CD4-positive, alpha-beta T cell (primary cell): Measurements from ENCODE around the gene ACTN4. TPM values are rescaled to one million over a fixed set of nuclear protein-coding genes. Genes with fewer than 3 reads are reported as not detected.

Experiments used
- ATAC-seq: fragments of 200-7000 bp; cut with Tn5 transposase; one replicate; pipeline ENCODE4 v1.10.0; 2022; ENCODE audit warnings: mild to moderate bottlenecking; ENCODE audit not compliant: poor library complexity
- CTCF ChIA-PET: fragments of 350-600 bp; sonication (Branson Sonifier 250); formaldehyde crosslinking; loops from one replicate; lab custom pipeline; 2021; ENCODE audit warnings: antibody characterized with exemption, inconsistent platforms; lab: Charles Lee
- POLR2A ChIA-PET: fragments of 350-600 bp; sonication (Branson Sonifier 250); formaldehyde crosslinking; loops from one replicate; lab custom pipeline; 2021; ENCODE audit warnings: antibody characterized with exemption, inconsistent platforms; lab: Charles Lee
- DNase-seq, 14 experiments: peaks; one replicate each; pipeline ENCODE4 v3.0.0-alpha.2; 2013 to 2020; ENCODE audit warnings: mixed read lengths in 2 of 14
- H3K27ac ChIP-seq, 2 donors: one replicate each; pipeline versions ENCODE4 v1.5.1 to v1.7.0; 2013; ENCODE audit warnings: low read length in 2 of 2, low read depth in 1 of 2, mild to moderate bottlenecking in 1 of 2
- H3K27me3 ChIP-seq, 2 experiments: 1 replicate in 1 of 2; 2 replicates in 1 of 2; pipeline versions ENCODE4 v1.6.1 to v1.7.0; 2013; ENCODE audit warnings: low read length in 2 of 2, control low read depth in 1 of 2, mild to moderate bottlenecking in 1 of 2, moderate library complexity in 1 of 2; ENCODE audit not compliant: insufficient read depth in 2 of 2, control insufficient read depth in 1 of 2
- H3K36me3 ChIP-seq: one replicate; pipeline ENCODE4 v1.6.1; 2013; ENCODE audit warnings: low read length, control low read depth; ENCODE audit not compliant: insufficient read depth
- H3K4me1 ChIP-seq: one replicate; pipeline ENCODE4 v1.6.1; 2013; ENCODE audit warnings: low read length, control low read depth; ENCODE audit not compliant: insufficient read depth
- H3K4me3 ChIP-seq: one replicate; pipeline ENCODE4 v1.5.1; 2013; ENCODE audit warnings: mild to moderate bottlenecking, low read length, moderate library complexity
- H3K9me3 ChIP-seq, 2 experiments: 1 replicate in 1 of 2; 2 replicates in 1 of 2; pipeline versions ENCODE4 v1.6.1 to v1.7.0; 2013; ENCODE audit warnings: low read length in 2 of 2, mild to moderate bottlenecking in 2 of 2, control low read depth in 1 of 2, moderate library complexity in 1 of 2; ENCODE audit not compliant: control insufficient read depth in 1 of 2, insufficient read depth in 1 of 2
- H3K27ac Mint-ChIP-seq: one replicate; pipeline ENCODE4 v1.8.0; 2020; ENCODE audit warnings: mixed read lengths
- H3K27me3 Mint-ChIP-seq: one replicate; pipeline ENCODE4 v1.8.0; 2021; ENCODE audit warnings: mixed read lengths
- H3K36me3 Mint-ChIP-seq: one replicate; pipeline ENCODE4 v1.8.0; 2021; ENCODE audit warnings: low read depth, mixed read lengths
- H3K4me1 Mint-ChIP-seq: one replicate; pipeline ENCODE4 v1.8.0; 2021; ENCODE audit warnings: low read depth, mixed read lengths
- H3K4me3 Mint-ChIP-seq: one replicate; pipeline ENCODE4 v1.8.0; 2020; ENCODE audit warnings: mild to moderate bottlenecking, mixed read lengths
- H3K9me3 Mint-ChIP-seq: one replicate; pipeline ENCODE4 v1.8.0; 2020; ENCODE audit warnings: mixed read lengths
- intact Hi-C, 2 experiments: fragments of 100-400 bp; cut with DNase I in 1 of 2; cut with micrococcal nuclease in 1 of 2; formaldehyde crosslinking; loops; one replicate each; pipeline versions ENCODE4 v1.15.1 to v1.9.0; 2023 to 2025; cut with DNase I, micrococcal nuclease
- total RNA-seq, 174 experiments: library from RNA in 2 of 174; stranded (reverse) in 2 of 174; gene quantifications; one replicate each; pipeline ENCODE4 v1.2.3 and lab custom pipeline; 2021 to 2026
- TF ChIP-seq, protein P1 (sequence below): fragments of 200-600 bp; IDR thresholded peaks from one replicate; pipeline ENCODE4 v1.8.0; 2022; ENCODE audit warnings: antibody characterized with exemption, mild to moderate bottlenecking

The ACTN4 gene
- total RNA-seq, 2 experiments from 2014 or later, result 70.3 to 84.0 TPM

DNA sequence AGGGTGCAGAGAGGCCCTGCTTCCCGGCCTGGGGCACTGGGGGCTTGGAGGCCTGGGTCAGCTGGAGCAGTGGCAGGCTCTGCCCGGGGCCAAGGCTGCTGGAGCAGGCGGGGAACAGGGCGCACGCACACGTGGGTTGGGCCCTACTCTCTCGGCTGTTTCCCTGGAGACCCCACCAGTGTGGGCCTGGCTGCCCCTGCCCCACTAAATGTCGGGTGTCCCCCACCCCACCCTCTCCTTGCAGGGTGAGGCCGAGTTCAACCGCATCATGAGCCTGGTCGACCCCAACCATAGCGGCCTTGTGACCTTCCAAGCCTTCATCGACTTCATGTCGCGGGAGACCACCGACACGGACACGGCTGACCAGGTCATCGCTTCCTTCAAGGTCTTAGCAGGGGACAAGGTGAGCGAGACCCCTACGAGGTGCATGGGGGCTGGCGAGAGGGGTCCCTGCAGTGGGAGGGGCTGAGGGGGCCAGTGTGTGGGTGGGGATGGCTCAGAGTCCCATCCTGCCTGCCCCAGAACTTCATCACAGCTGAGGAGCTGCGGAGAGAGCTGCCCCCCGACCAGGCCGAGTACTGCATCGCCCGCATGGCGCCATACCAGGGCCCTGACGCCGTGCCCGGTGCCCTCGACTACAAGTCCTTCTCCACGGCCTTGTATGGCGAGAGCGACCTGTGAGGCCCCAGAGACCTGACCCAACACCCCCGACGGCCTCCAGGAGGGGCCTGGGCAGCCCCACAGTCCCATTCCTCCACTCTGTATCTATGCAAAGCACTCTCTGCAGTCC, 81.5 kb downstream of the ACTN4 start:
- peaks cover 30% of the 10 kb centered on the region for H3K4me1 ChIP-seq
- Mint-ChIP-seq H3K36me3 (peaks cover 26% of the 10 kb centered on the region), H3K27ac (no peak overlapping the region), H3K4me3 (no peak overlapping the region), H3K27me3 (no peaks in the 10 kb centered on the region), H3K4me1 (peaks cover 6% of the 10 kb centered on the region), H3K9me3 (no peaks in the 10 kb centered on the region)
- POLR2A ChIA-PET, result no interaction called here
- no peaks in the 10 kb centered on the region for H3K27me3 ChIP-seq
- TF ChIP-seq, protein P1, sequence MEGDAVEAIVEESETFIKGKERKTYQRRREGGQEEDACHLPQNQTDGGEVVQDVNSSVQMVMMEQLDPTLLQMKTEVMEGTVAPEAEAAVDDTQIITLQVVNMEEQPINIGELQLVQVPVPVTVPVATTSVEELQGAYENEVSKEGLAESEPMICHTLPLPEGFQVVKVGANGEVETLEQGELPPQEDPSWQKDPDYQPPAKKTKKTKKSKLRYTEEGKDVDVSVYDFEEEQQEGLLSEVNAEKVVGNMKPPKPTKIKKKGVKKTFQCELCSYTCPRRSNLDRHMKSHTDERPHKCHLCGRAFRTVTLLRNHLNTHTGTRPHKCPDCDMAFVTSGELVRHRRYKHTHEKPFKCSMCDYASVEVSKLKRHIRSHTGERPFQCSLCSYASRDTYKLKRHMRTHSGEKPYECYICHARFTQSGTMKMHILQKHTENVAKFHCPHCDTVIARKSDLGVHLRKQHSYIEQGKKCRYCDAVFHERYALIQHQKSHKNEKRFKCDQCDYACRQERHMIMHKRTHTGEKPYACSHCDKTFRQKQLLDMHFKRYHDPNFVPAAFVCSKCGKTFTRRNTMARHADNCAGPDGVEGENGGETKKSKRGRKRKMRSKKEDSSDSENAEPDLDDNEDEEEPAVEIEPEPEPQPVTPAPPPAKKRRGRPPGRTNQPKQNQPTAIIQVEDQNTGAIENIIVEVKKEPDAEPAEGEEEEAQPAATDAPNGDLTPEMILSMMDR, result no peak
- CTCF ChIA-PET, result interaction anchor here (0.7 kb wide), 1 partner anchor 159 kb away, joined by 3 read pairs; no protein-coding TSS in a partner anchor
- H3K36me3 ChIP-seq, result peaks cover 49% of the 10 kb centered on the region
- no peak for DNase-seq
- no peak overlapping the region for H3K4me3 ChIP-seq
- intact Hi-C loops, result loop anchor here (1.0 to 2.0 kb wide), 2 partner anchors 201 to 202 kb away; partner anchors contain the start of genes MRPS12 (in 2 of the 2) and SARS2 (in 2 of the 2)
- no peak overlapping the region for H3K27ac ChIP-seq
- no peaks in the 10 kb centered on the region for H3K9me3 ChIP-seq
- no peak for ATAC-seq

- H3K36me3 Mint-ChIP-seq, result peaks cover 24% of the 10 kb centered on the region
- DNase-seq, result peak; percentile 67 to 86 (median 72)
- CTCF ChIA-PET, result no interaction called here
- intact Hi-C loops, result loop anchor here (1.0 to 10.0 kb wide), 8 partner anchors 83 to 338 kb away; partner anchors contain the start of genes MRPS12 (in 2 of the 2), SARS2 (in 2 of the 2), ACTN4 (in 1 of the 2) and HNRNPL (in 1 of the 2)
- POLR2A ChIA-PET, result interaction anchor here (0.9 kb wide), 1 partner anchor 119 kb away, joined by 3 read pairs; no protein-coding TSS in a partner anchor
- Histone ChIP-seq H3K4me3 (no peak overlapping the region), H3K9me3 (no peaks in the 10 kb centered on the region), H3K4me1 (peaks cover 40% of the 10 kb centered on the region), H3K27me3 (no peaks in the 10 kb centered on the region), H3K27ac (no peak overlapping the region), H3K36me3 (peaks cover 40% of the 10 kb centered on the region)
- TF ChIP-seq, protein P1, result peak; percentile 88
- H3K4me1 Mint-ChIP-seq, result peaks cover 15% of the 10 kb centered on the region
- peak overlapping the region; percentile 36 for H3K27ac Mint-ChIP-seq
- no peaks in the 10 kb centered on the region for H3K9me3 Mint-ChIP-seq
- H3K27me3 Mint-ChIP-seq, result no peaks in the 10 kb centered on the region
- H3K4me3 Mint-ChIP-seq, result peak overlapping the region; percentile 30
- peak; percentile 75 for ATAC-seq
Measured at GRCh38 chr19:38729653-38730469, 82.4 kb downstream of the ACTN4 start.

- H3K36me3 Mint-ChIP-seq, result peaks cover 21% of the 10 kb centered on the region
Measured at GRCh38 chr19:38730470-38730730, 83.0 kb downstream of the ACTN4 start.

More at GRCh38 chr19:38730470-38730730, 83.0 kb downstream of the ACTN4 start:
- peaks cover 21% of the 10 kb centered on the region for H3K4me1 Mint-ChIP-seq
- intact Hi-C loops, result loop anchor here (5.0 to 10.0 kb wide), 6 partner anchors 83 to 338 kb away; partner anchors contain the start of genes ACTN4 (in 1 of the 2), HNRNPL (in 1 of the 2) and RINL (in 1 of the 2)
- Histone ChIP-seq H3K4me1 (peaks cover 45% of the 10 kb centered on the region), H3K4me3 (no peak overlapping the region), H3K9me3 (no peaks in the 10 kb centered on the region), H3K27me3 (no peaks in the 10 kb centered on the region), H3K27ac (no peak overlapping the region), H3K36me3 (peaks cover 35% of the 10 kb centered on the region)
- TF ChIP-seq, protein P1, result no peak
- H3K4me3 Mint-ChIP-seq, result no peak overlapping the region
- ATAC-seq (no peak), DNase-seq (no peak)
- H3K27ac Mint-ChIP-seq, result no peak overlapping the region
- CTCF ChIA-PET, result no interaction called here
- POLR2A ChIA-PET, result interaction anchor here (0.9 kb wide), 1 partner anchor 119 kb away, joined by 3 read pairs; no protein-coding TSS in a partner anchor
- H3K27me3 Mint-ChIP-seq, result no peaks in the 10 kb centered on the region
- no peaks in the 10 kb centered on the region for H3K9me3 Mint-ChIP-seq
